GM12878 (cell line): ENCODE data around the gene ATG14.

Experiments used
- CTCF ChIP-seq, 3 experiments: IDR thresholded peaks in 2 of 3; conservative IDR thresholded peaks in 1 of 3; 2 replicates each; pipeline ENCODE4 v1.5.1; 2011; ENCODE audit warnings: low read depth in 3 of 3, low read length in 3 of 3, mild to moderate bottlenecking in 3 of 3, control low read depth in 2 of 3, moderate library complexity in 2 of 3, inconsistent platforms in 1 of 3, mixed read lengths in 1 of 3; ENCODE audit not compliant: control insufficient read depth in 2 of 3, insufficient read depth in 1 of 3; ENCODE audit errors: extremely low read depth in 1 of 3
- MAX ChIP-seq: IDR thresholded peaks from 2 replicates; pipeline ENCODE4 v1.6.1; 2012; ENCODE audit warnings: low read depth, low read length, improper control_type of control experiment
- SMC3 ChIP-seq: IDR thresholded peaks from 2 replicates; pipeline ENCODE4 v1.6.1; 2011; ENCODE audit warnings: low read length, improper control_type of control experiment, borderline replicate concordance

DNA sequence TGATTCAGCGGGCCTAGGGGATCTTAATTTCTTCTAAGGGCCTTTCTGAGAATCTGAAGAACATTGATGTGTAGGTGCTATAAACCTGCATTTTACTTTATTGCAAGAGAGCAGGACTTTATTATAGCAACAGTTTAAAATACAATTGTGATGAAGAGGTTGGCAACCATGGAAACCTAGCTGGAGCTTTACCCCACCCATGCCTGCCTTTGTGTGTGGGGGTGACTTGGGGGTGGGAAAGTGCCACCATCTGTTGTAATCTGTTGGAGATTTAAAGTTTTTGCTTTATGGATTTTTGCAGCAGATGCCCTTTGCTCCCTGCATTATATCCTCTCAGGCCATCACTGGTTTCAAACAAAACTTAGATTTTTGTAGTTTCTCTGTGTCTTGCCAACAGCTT, 64.6 kb downstream of the ATG14 start:
- no peak for TF ChIP-seq SMC3
- TF ChIP-seq CTCF (IDR thresholded peaks at IDR 0.05 in 2 of 3, conservative IDR thresholded peaks at IDR 0.05 in 1 of 3; ENCODE audit: control insufficient read depth in 2 of 3, extremely low read depth in 1 of 3, insufficient read depth in 1 of 3, low read depth in 3 of 3, low read length in 3 of 3): no peak
- TF ChIP-seq MAX: no peak
